HUES6 (cell line): Measurements from ENCODE around the gene MAN1B1.

Experiments used
- H3K27ac ChIP-seq: 2 replicates; pipeline ENCODE4 v1.7.0; 2013; ENCODE audit warnings: low read depth, mild to moderate bottlenecking, low read length, inconsistent platforms
- H3K27me3 ChIP-seq: 2 replicates; pipeline ENCODE4 v1.6.1; 2013; ENCODE audit warnings: low read length; ENCODE audit not compliant: control insufficient read depth, insufficient read depth
- H3K36me3 ChIP-seq: 2 replicates; pipeline ENCODE4 v1.6.1; 2013; ENCODE audit warnings: low read length; ENCODE audit not compliant: control insufficient read depth, insufficient read depth
- H3K4me1 ChIP-seq: 2 replicates; pipeline ENCODE4 v1.6.1; 2013; ENCODE audit warnings: low read length; ENCODE audit not compliant: control insufficient read depth, insufficient read depth
- H3K4me3 ChIP-seq: 2 replicates; pipeline ENCODE4 v1.5.1; 2013; ENCODE audit warnings: low read depth, low read length
- H3K9ac ChIP-seq: one replicate; pipeline ENCODE4 v1.6.1; 2013; ENCODE audit warnings: mild to moderate bottlenecking, low read length
- H3K9me3 ChIP-seq: 2 replicates; pipeline ENCODE4 v1.6.1; 2013; ENCODE audit warnings: low read depth, low read length; ENCODE audit not compliant: control insufficient read depth, insufficient read depth

Gene MAN1B1

GRCh38 chr9:137108608-137109249, 21.9 kb downstream of the MAN1B1 start:
- Histone ChIP-seq H3K4me1 (no peaks in the 10 kb centered on the region), H3K9me3 (no peaks in the 10 kb centered on the region), H3K27me3 (peaks cover 11% of the 10 kb centered on the region), H3K36me3 (peaks cover 48% of the 10 kb centered on the region), H3K4me3 (no peak overlapping the region), H3K27ac (no peak overlapping the region), H3K9ac (no peak overlapping the region)

GRCh38 chr9:137109250-137110146, 22.7 kb downstream of the MAN1B1 start:
- no peak overlapping the region for H3K27ac ChIP-seq
- no peak overlapping the region for H3K4me3 ChIP-seq
- peaks cover 13% of the 10 kb centered on the region for H3K27me3 ChIP-seq
- H3K9ac ChIP-seq: no peak overlapping the region
- no peaks in the 10 kb centered on the region for H3K9me3 ChIP-seq
- H3K36me3 ChIP-seq: peaks cover 43% of the 10 kb centered on the region
- H3K4me1 ChIP-seq: no peaks in the 10 kb centered on the region

GRCh38 chr9:137110147-137110910, 23.5 kb downstream of the MAN1B1 start:
- H3K9ac ChIP-seq: no peak overlapping the region
- no peak overlapping the region for H3K27ac ChIP-seq
- H3K4me3 ChIP-seq: no peak overlapping the region
- 0 out of 2 replicates have a peak, but pooled peaks cover 5% of the 10 kb centered on the region for H3K4me1 ChIP-seq
- no peaks in the 10 kb centered on the region for H3K9me3 ChIP-seq
- H3K36me3 ChIP-seq: peaks cover 35% of the 10 kb centered on the region
- H3K27me3 ChIP-seq: peaks cover 22% of the 10 kb centered on the region

GRCh38 chr9:137110911-137111787, 24.4 kb downstream of the MAN1B1 start:
- 0 out of 2 replicates have a peak, but pooled peaks cover 6% of the 10 kb centered on the region for H3K4me1 ChIP-seq
- H3K36me3 ChIP-seq: peaks cover 27% of the 10 kb centered on the region
- H3K9me3 ChIP-seq: no peaks in the 10 kb centered on the region
- H3K27ac ChIP-seq: no peak overlapping the region
- no peak overlapping the region for H3K4me3 ChIP-seq
- H3K27me3 ChIP-seq: peaks cover 30% of the 10 kb centered on the region
- H3K9ac ChIP-seq: no peak overlapping the region

- Histone ChIP-seq H3K4me1 (0 out of 2 replicates have a peak, but pooled peaks cover 6% of the 10 kb centered on the region), H3K27me3 (peaks cover 32% of the 10 kb centered on the region), H3K9me3 (no peaks in the 10 kb centered on the region), H3K36me3 (peaks cover 21% of the 10 kb centered on the region), H3K4me3 (no peak overlapping the region), H3K9ac (no peak overlapping the region), H3K27ac (no peak overlapping the region)
These were observed 25.2 kb downstream of the MAN1B1 start for GRCh38 chr9:137111788-137112563.

GRCh38 chr9:137112564-137113384, 26.0 kb downstream of the MAN1B1 start:
- no peak overlapping the region for H3K4me3 ChIP-seq

GRCh38 chr9:137113385-137114159, 26.8 kb downstream of the MAN1B1 start:
- Histone ChIP-seq H3K4me3 (no peak overlapping the region), H3K27ac (no peak overlapping the region), H3K9ac (no peak overlapping the region), H3K27me3 (peaks cover 36% of the 10 kb centered on the region), H3K4me1 (0 out of 2 replicates have a peak, but pooled peaks cover 6% of the 10 kb centered on the region), H3K36me3 (peaks cover 5% of the 10 kb centered on the region; the same call in 1 of the 2 replicates), H3K9me3 (no peaks in the 10 kb centered on the region)

More at GRCh38 chr9:137112564-137113384, 26.0 kb downstream of the MAN1B1 start:
- H3K36me3 ChIP-seq: peaks cover 13% of the 10 kb centered on the region
- 0 out of 2 replicates have a peak, but pooled peaks cover 6% of the 10 kb centered on the region for H3K4me1 ChIP-seq
- no peak overlapping the region for H3K27ac ChIP-seq
- no peaks in the 10 kb centered on the region for H3K9me3 ChIP-seq
- peaks cover 36% of the 10 kb centered on the region for H3K27me3 ChIP-seq
- H3K9ac ChIP-seq: no peak overlapping the region

- H3K27me3 ChIP-seq: peaks cover 36% of the 10 kb centered on the region
- H3K9ac ChIP-seq: no peak overlapping the region
- 0 out of 2 replicates have a peak, but pooled peaks cover 6% of the 10 kb centered on the region for H3K4me1 ChIP-seq
- H3K36me3 ChIP-seq: 0 out of 2 replicates have a peak, but pooled peaks cover 1% of the 10 kb centered on the region
- no peaks in the 10 kb centered on the region for H3K9me3 ChIP-seq
- peak overlapping the region; percentile 48; the same call in 1 of the 2 replicates for H3K4me3 ChIP-seq
- no peak overlapping the region for H3K27ac ChIP-seq
These were observed 27.4 kb downstream of the MAN1B1 start for GRCh38 chr9:137114220-137114612.
